Loucy (cell line): Measurements from ENCODE around the gene PARD3B.

Source experiments
- H2AFZ ChIP-seq: fragments of 200-600 bp; sonication (generic); 2 replicates; pipeline ENCODE4 v1.6.0; 2016; ENCODE audit warnings: antibody characterized with exemption, mild to moderate bottlenecking, low read length, moderate library complexity
- H3F3A ChIP-seq: fragments of 200-600 bp; 2 replicates; pipeline ENCODE4 v1.6.0; 2016; ENCODE audit warnings: antibody characterized with exemption, low read depth, mild to moderate bottlenecking
- H3K27me3 ChIP-seq: fragments of 200-600 bp; sonication (generic); 2 replicates; pipeline ENCODE4 v1.6.1; 2014; ENCODE audit warnings: low read length, mild to moderate bottlenecking; ENCODE audit not compliant: insufficient read depth, poor library complexity, severe bottlenecking
- H3K36me3 ChIP-seq: fragments of 200-600 bp; sonication (generic); 2 replicates; pipeline ENCODE4 v1.6.1; 2016; ENCODE audit warnings: low read length; ENCODE audit not compliant: insufficient read depth
- H3K4me1 ChIP-seq: fragments of 200-600 bp; sonication (generic); 2 replicates; pipeline ENCODE4 v1.5.1; 2014; ENCODE audit warnings: low read length, mild to moderate bottlenecking; ENCODE audit not compliant: insufficient read depth, poor library complexity, severe bottlenecking
- H3K4me2 ChIP-seq: fragments of 200-600 bp; sonication (generic); 2 replicates; pipeline ENCODE4 v1.6.0; 2014; ENCODE audit warnings: antibody characterized with exemption, low read length, low read depth, mild to moderate bottlenecking; ENCODE audit not compliant: poor library complexity, severe bottlenecking
- H3K4me3 ChIP-seq: fragments of 200-600 bp; sonication (generic); 2 replicates; pipeline ENCODE4 v1.5.1; 2014; ENCODE audit warnings: low read length, mild to moderate bottlenecking, mixed read lengths; ENCODE audit not compliant: poor library complexity, severe bottlenecking
- H3K79me2 ChIP-seq: fragments of 200-600 bp; sonication (generic); 2 replicates; pipeline ENCODE4 v1.6.1; 2014; ENCODE audit warnings: low read length; ENCODE audit not compliant: insufficient read depth
- H3K9ac ChIP-seq: fragments of 200-600 bp; sonication (generic); 2 replicates; pipeline ENCODE4 v1.6.0; 2014; ENCODE audit warnings: mild to moderate bottlenecking, low read depth, low read length, moderate library complexity; ENCODE audit not compliant: poor library complexity, severe bottlenecking
- H3K9me2 ChIP-seq: fragments of 200-600 bp; sonication (generic); replicated peaks from 2 replicates; pipeline ENCODE4 v1.6.1; 2016; ENCODE audit warnings: low read depth, low read length, mixed read lengths
- H3K9me3 ChIP-seq: fragments of 200-600 bp; sonication (generic); 2 replicates; pipeline ENCODE4 v1.6.1; 2014; ENCODE audit warnings: mild to moderate bottlenecking, antibody characterized with exemption, low read length, low read depth; ENCODE audit not compliant: insufficient read depth
- H4K20me1 ChIP-seq: fragments of 200-600 bp; sonication (generic); 2 replicates; pipeline ENCODE4 v1.6.0; 2014; ENCODE audit warnings: antibody characterized with exemption, low read length, mild to moderate bottlenecking; ENCODE audit not compliant: insufficient read depth, poor library complexity, severe bottlenecking
- EZH2phosphoT487 ChIP-seq: fragments of 200-600 bp; IDR thresholded peaks from 2 replicates; pipeline ENCODE4 v1.6.1; 2018; ENCODE audit warnings: antibody characterized with exemption, mild to moderate bottlenecking, moderate library complexity, borderline replicate concordance
- TF ChIP-seq, protein P1 (sequence below): fragments of 200-600 bp; sonication (generic); conservative IDR thresholded peaks from 2 replicates; pipeline ENCODE4 v1.5.1; 2014; ENCODE audit warnings: mild to moderate bottlenecking, antibody characterized with exemption, low read length

The PARD3B gene

DNA sequence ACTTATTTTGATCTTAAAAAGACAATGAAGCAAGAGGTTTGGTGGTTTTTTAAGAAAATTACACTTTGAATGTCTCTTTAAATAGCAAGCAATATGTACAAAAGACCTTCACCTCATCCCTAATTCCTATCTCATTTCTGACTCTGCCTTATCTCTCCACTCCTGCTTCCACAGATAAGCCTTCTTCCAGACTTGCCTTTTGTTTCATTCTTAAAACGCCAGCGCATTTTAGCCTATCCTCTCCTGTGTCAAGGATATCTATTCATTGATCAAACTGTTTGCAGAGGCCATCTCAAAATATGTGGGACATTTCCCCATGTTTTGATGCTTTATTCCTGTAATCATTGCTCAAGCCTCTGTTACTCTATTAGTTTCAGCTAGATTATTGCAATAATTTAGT is 562.5 kb downstream of the PARD3B start:
- TF ChIP-seq, protein P1, sequence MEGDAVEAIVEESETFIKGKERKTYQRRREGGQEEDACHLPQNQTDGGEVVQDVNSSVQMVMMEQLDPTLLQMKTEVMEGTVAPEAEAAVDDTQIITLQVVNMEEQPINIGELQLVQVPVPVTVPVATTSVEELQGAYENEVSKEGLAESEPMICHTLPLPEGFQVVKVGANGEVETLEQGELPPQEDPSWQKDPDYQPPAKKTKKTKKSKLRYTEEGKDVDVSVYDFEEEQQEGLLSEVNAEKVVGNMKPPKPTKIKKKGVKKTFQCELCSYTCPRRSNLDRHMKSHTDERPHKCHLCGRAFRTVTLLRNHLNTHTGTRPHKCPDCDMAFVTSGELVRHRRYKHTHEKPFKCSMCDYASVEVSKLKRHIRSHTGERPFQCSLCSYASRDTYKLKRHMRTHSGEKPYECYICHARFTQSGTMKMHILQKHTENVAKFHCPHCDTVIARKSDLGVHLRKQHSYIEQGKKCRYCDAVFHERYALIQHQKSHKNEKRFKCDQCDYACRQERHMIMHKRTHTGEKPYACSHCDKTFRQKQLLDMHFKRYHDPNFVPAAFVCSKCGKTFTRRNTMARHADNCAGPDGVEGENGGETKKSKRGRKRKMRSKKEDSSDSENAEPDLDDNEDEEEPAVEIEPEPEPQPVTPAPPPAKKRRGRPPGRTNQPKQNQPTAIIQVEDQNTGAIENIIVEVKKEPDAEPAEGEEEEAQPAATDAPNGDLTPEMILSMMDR = no peak
- TF ChIP-seq EZH2phosphoT487 = no peak
- H3K4me1 ChIP-seq = no peaks in the 10 kb centered on the region
- no peaks in the 10 kb centered on the region for H3K79me2 ChIP-seq
- no peaks in the 10 kb centered on the region; the same call in 1 of the 2 replicates for H3K9me3 ChIP-seq
- no peaks in the 10 kb centered on the region for H3K9me2 ChIP-seq
- H3F3A ChIP-seq = no peaks in the 10 kb centered on the region
- no peaks in the 10 kb centered on the region for H3K36me3 ChIP-seq
- no peak overlapping the region for H3K4me3 ChIP-seq
- H3K27me3 ChIP-seq = no peaks in the 10 kb centered on the region
- H2AFZ ChIP-seq = no peak overlapping the region
- H3K9ac ChIP-seq = no peak overlapping the region
- H4K20me1 ChIP-seq = no peaks in the 10 kb centered on the region
- no peak overlapping the region for H3K4me2 ChIP-seq

DNA sequence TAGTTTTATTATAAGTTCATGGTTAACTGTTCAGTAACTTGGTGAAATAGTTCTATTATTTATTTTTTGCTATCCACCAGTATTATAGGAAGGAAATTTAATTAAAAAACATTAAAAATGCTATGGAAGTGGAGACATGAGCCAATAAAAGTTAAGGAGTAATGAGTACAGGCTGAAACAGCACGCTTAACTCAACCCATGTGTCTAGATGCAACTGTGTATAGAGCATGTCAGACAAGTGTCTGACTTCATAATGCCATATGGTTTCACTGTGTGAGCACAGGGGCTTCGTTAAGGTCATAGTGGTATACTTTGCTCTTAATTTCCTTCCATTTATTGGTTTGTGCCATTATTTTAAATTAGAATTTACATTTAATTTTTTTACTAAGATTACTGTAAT is 570.2 kb downstream of the PARD3B start:
- Histone ChIP-seq H3K36me3 (no peaks in the 10 kb centered on the region), H4K20me1 (no peaks in the 10 kb centered on the region), H3K9ac (no peak overlapping the region), H3F3A (no peaks in the 10 kb centered on the region), H3K4me1 (no peaks in the 10 kb centered on the region), H3K4me3 (no peak overlapping the region), H3K9me2 (no peaks in the 10 kb centered on the region), H3K27me3 (no peaks in the 10 kb centered on the region), H3K4me2 (no peak overlapping the region), H3K79me2 (no peaks in the 10 kb centered on the region), H2AFZ (no peak overlapping the region), H3K9me3 (no peaks in the 10 kb centered on the region; the same call in 1 of the 2 replicates)
- no peak for TF ChIP-seq EZH2phosphoT487
- TF ChIP-seq, protein P1 = no peak

DNA sequence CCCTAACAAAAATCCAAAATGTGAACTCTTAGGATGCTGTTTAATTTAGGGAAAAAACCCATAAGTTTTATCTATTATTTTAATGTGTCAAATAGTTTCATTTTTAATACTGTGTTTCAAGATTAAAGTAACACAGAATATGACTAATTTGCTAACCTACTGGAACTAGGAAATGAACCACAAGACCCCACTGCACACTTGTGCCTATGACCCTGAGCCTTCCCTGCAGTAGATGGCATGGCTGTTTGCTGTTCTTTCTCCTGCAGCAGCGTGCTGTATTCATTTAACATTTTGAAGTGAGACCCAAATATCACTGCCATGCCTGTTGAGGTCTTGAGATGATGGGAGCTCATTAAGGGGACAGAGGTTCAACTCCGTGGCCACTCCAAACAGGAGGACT is 571.9 kb downstream of the PARD3B start:
- Histone ChIP-seq H3K27me3 (no peaks in the 10 kb centered on the region), H3F3A (no peaks in the 10 kb centered on the region), H2AFZ (no peak overlapping the region), H4K20me1 (no peaks in the 10 kb centered on the region), H3K36me3 (no peaks in the 10 kb centered on the region), H3K9ac (no peak overlapping the region), H3K79me2 (no peaks in the 10 kb centered on the region), H3K9me2 (no peaks in the 10 kb centered on the region), H3K4me2 (no peak overlapping the region), H3K9me3 (no peaks in the 10 kb centered on the region; the same call in 1 of the 2 replicates), H3K4me1 (no peaks in the 10 kb centered on the region), H3K4me3 (no peak overlapping the region)
- TF ChIP-seq, protein P1 = no peak
- TF ChIP-seq EZH2phosphoT487 = no peak
